Activated CD4-positive, alpha-beta T cell treated with anti-CD3 and anti-CD28 coated beads, Interleukin-2, Interleukin-6, amounts not matched to agents 100 ng/mL and 50 ng/mL, durations not matched to agents 16 hours and 8 hours (primary cell): ENCODE measurements around the gene PYGB.
"Not testable (repeated sequence)": the region's sequence is repeated elsewhere in the genome, so short reads cannot be mapped to it uniquely, and the experiment has no call there.

ENCODE experiments used
- DNase-seq: peaks from one replicate; pipeline ENCODE4 v3.0.0-alpha.2; 2020

PYGB gene

GRCh38 chr20:25249198-25249931, 1.5 kb downstream of the PYGB start:
- DNase-seq = no peak

GRCh38 chr20:25250508-25250907, 2.6 kb downstream of the PYGB start:
- no peak for DNase-seq

- no peak for DNase-seq
These were observed 3.1 kb downstream of the PYGB start for GRCh38 chr20:25251019-25251418.

GRCh38 chr20:25251558-25251957, 3.7 kb downstream of the PYGB start:
- no peak for DNase-seq

- no peak for DNase-seq
These were observed 4.4 kb downstream of the PYGB start for GRCh38 chr20:25252230-25252651.

GRCh38 chr20:25252686-25253421, 5.0 kb downstream of the PYGB start:
- no peak for DNase-seq

- DNase-seq = no peak
These were observed 5.9 kb downstream of the PYGB start for GRCh38 chr20:25253606-25254275.

- no peak for DNase-seq
These were observed 6.7 kb downstream of the PYGB start for GRCh38 chr20:25254571-25254970.

GRCh38 chr20:25254986-25255680, 7.2 kb downstream of the PYGB start:
- no peak for DNase-seq

GRCh38 chr20:25256226-25256859, 8.5 kb downstream of the PYGB start:
- no peak for DNase-seq

GRCh38 chr20:25257130-25257529, 9.2 kb downstream of the PYGB start:
- no peak for DNase-seq

- no peak for DNase-seq
These were observed 10.0 kb downstream of the PYGB start for GRCh38 chr20:25257756-25258475.

- no peak for DNase-seq
These were observed 10.6 kb downstream of the PYGB start for GRCh38 chr20:25258476-25258805.

- no peak for DNase-seq
These were observed 10.9 kb downstream of the PYGB start for GRCh38 chr20:25258828-25259227.

- DNase-seq = no peak
These were observed 11.5 kb downstream of the PYGB start for GRCh38 chr20:25259358-25259757.

GRCh38 chr20:25259788-25260254, 11.9 kb downstream of the PYGB start:
- no peak for DNase-seq

GRCh38 chr20:25260770-25261437, 13.0 kb downstream of the PYGB start:
- DNase-seq = not testable (repeated sequence)

- DNase-seq = no peak
These were observed 21.4 kb downstream of the PYGB start for GRCh38 chr20:25269057-25269832.

- no peak for DNase-seq
These were observed 21.9 kb downstream of the PYGB start for GRCh38 chr20:25269833-25270170.

- DNase-seq = no peak
These were observed 23.0 kb downstream of the PYGB start for GRCh38 chr20:25270829-25271251.
